ENCODE data around the gene KLHL17. TPM values are rescaled to one million over a fixed set of nuclear protein-coding genes. Genes with fewer than 3 reads are reported as not detected.
A peak's percentile ranks its signal among the peaks of the same experiment; 100 is the strongest.

KLHL17 gene
- total RNA-seq, 1 experiment from 2014 or later = 41.4 TPM

DNA sequence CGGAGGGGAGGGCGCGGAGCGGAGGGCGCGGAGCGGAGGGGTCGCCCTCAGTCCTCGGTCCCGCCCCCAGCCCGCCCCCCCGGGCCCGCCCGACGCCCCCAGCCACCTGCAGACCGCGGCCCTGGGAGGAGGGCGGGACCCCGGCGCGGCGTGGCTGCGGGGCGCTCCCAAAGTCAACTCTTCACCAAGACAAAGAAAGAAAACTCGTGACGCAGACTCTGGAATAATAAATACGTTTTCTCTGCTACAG is 38.3 kb downstream of the KLHL17 start:
- Histone ChIP-seq H3K27me3 (ENCODE audit: insufficient read depth, low read length) (peaks cover 37% of the 10 kb centered on the region; the same call in 1 of the 2 replicates), H4K20me1 (ENCODE audit: control insufficient read depth, insufficient read depth, insufficient read length) (no peaks in the 10 kb centered on the region), H2BK20ac (ENCODE audit: low read depth, low read length, poor library complexity, severe bottlenecking) (no peak overlapping the region), H4K5ac (ENCODE audit: insufficient read length, low read depth, low read length) (no peak overlapping the region), H3T11ph (ENCODE audit: low read length) (no peak overlapping the region), H2BK12ac (ENCODE audit: insufficient read length, low read depth, low read length) (no peak overlapping the region), H3K18ac (ENCODE audit: insufficient read length, low read depth, low read length) (no peak overlapping the region), H3K4ac (ENCODE audit: low read depth, low read length) (no peak overlapping the region), H3K4me2 (ENCODE audit: insufficient read depth, insufficient read length, low read length) (peak overlapping the region; percentile 9), H3K4me1 (ENCODE audit: insufficient read depth, low read length) (0 out of 2 replicates have a peak, but pooled peaks cover 1% of the 10 kb centered on the region), H4K91ac (ENCODE audit: insufficient read length, low read depth, low read length) (no peak overlapping the region), H3K9ac (ENCODE audit: extremely low read depth, insufficient read length, low read length) (no peak overlapping the region), H3K56ac (ENCODE audit: insufficient read length, low read depth, low read length) (no peak overlapping the region), H3K79me1 (ENCODE audit: insufficient read depth, low read depth, low read length, poor library complexity, severe bottlenecking) (no peaks in the 10 kb centered on the region), H2AFZ (ENCODE audit: low read length) (no peak overlapping the region), H3K23me2 (ENCODE audit: insufficient read length, low read depth, low read length, poor library complexity, severe bottlenecking) (peaks cover 20% of the 10 kb centered on the region), H4K8ac (replicated peaks; ENCODE audit: insufficient read length, low read depth, low read length) (no peak overlapping the region), H2BK15ac (ENCODE audit: low read depth, low read length) (no peak overlapping the region), H2BK5ac (ENCODE audit: insufficient read length, low read length) (no peak overlapping the region), H3K79me2 (ENCODE audit: insufficient read depth, low read length) (no peaks in the 10 kb centered on the region), H3K27ac (ENCODE audit: insufficient read length, low read depth, low read length) (no peak overlapping the region), H3K9me3 (ENCODE audit: control insufficient read depth, low read depth, low read length) (no peaks in the 10 kb centered on the region), H2BK120ac (ENCODE audit: low read depth, low read length, poor library complexity, severe bottlenecking) (no peak overlapping the region), H2AK5ac (ENCODE audit: insufficient read length, low read length) (no peak overlapping the region), H3K23ac (ENCODE audit: insufficient read length, low read depth, low read length) (no peak overlapping the region), H3K14ac (ENCODE audit: insufficient read depth, low read length) (no peak overlapping the region)
- Mint-ChIP-seq H3K4me1 (peaks cover 5 to 17% of the 10 kb centered on the region in 2 experiments), H3K9me3 (no peaks in the 10 kb centered on the region), H3K4me3 (peak overlapping the region in 1 of 2 experiments; percentile 71; a peak in 3 of 5 replicates), H3K27ac (no peak overlapping the region), H3K27me3 (ENCODE audit: low read depth) (peaks cover 79% of the 10 kb centered on the region), H3K36me3 (ENCODE audit: insufficient read depth in 1 of 3, low read depth in 3 of 3) (no peaks in the 10 kb centered on the region)
- no peak for DNase-seq
- 0 out of 3 replicates have a peak, but pooled peaks have one; percentile 5 for TF ChIP-seq CTCF (conservative IDR thresholded peaks at IDR 0.05)
- WGBS (ENCODE audit: extremely low coverage, insufficient read length, low lambda C conversion rate) = no CpG with 5 or more reads among the region's 27 CpGs

All from H9 (cell line).